ENCODE data around the gene FGF12. TPM values are rescaled to one million over a fixed set of nuclear protein-coding genes. Genes with fewer than 3 reads are reported as not detected.

FGF12 gene
- total and polyA plus RNA-seq, 2 of the 13 experiments (the other 11 are each of a cell fraction or from before 2014, with no cell fraction given), result 0.07 TPM; not detected in 1

- TF ChIP-seq SIX1 (CRISPR knock-in tag; IDR thresholded peaks at IDR 0.05; ENCODE audit: borderline replicate concordance) (no peak), AGO1 (IDR thresholded peaks at IDR 0.05; ENCODE audit: low read depth, low read length, poor library complexity, severe bottlenecking) (no peak), ZNF275 (CRISPR knock-in tag; IDR thresholded peaks at IDR 0.05; ENCODE audit: borderline replicate concordance) (no peak), SP5 (CRISPR knock-in tag; IDR thresholded peaks at IDR 0.05; ENCODE audit: borderline replicate concordance, low read depth) (no peak), ATF7 (IDR thresholded peaks at IDR 0.05) (no peak), ATF7 (CRISPR knock-in tag; IDR thresholded peaks at IDR 0.05) (no peak)
These were observed 149.5 kb downstream of the FGF12 start (continued) for GRCh38 chr3:192577811-192578210.

- intact Hi-C loops (cut with micrococcal nuclease; ENCODE audit: unreplicated experiment), result no loop called here
- FAIRE-seq (no peak), DNase-seq (ENCODE audit: low spot score) (no peak), ATAC-seq (no peak)
- no TSS peak for BruUV-seq (replicated peaks)
- Histone ChIP-seq H3K4me2 (ENCODE audit: low read depth, low read length) (no peak overlapping the region), H2AFZ (ENCODE audit: low read length) (no peak overlapping the region), H3K9ac (ENCODE audit: insufficient read depth, low read depth, low read length) (no peak overlapping the region), H3K27ac (ENCODE audit: extremely low read length, insufficient read depth, low read length) (no peak overlapping the region), H4K20me1 (ENCODE audit: insufficient read depth, low read length) (no peaks in the 10 kb centered on the region), H3K79me2 (ENCODE audit: insufficient read depth, low read length) (no peaks in the 10 kb centered on the region), H3K4me1 (ENCODE audit: insufficient read depth, low read length) (no peaks in the 10 kb centered on the region), H3K36me3 (replicated peaks in 1 of 2; ENCODE audit: control insufficient read depth in 1 of 2, insufficient read depth in 2 of 2, low read length in 2 of 2) (no peaks in the 10 kb centered on the region), H3K4me3 (replicated peaks in 1 of 3; ENCODE audit: insufficient read depth in 1 of 3, low read depth in 2 of 3, low read length in 3 of 3) (no peak overlapping the region), H3K27me3 (ENCODE audit: control insufficient read depth in 1 of 2, insufficient read depth in 2 of 2, low read length in 2 of 2) (no peaks in the 10 kb centered on the region), H3K9me3 (ENCODE audit: low read length) (no peaks in the 10 kb centered on the region)
- in situ Hi-C loops (cut with HindIII; ENCODE audit: extremely low pct_ligation_motif_present, low pct_unique_long_range_greater_than_20kb), result no loop called here
- ChIA-PET CTCF (ENCODE audit: low intra/inter-chr PET ratio, low total read pairs) (no interaction called here), POLR2A (no interaction called here)
- 0% methylated on average over 1 of the region's 1 CpG for WGBS (ENCODE audit: low lambda C conversion rate)
- TF ChIP-seq ZNF7 (CRISPR knock-in tag; IDR thresholded peaks at IDR 0.05) (no peak), ZNF512 (CRISPR knock-in tag; IDR thresholded peaks at IDR 0.05) (no peak), GPBP1L1 (CRISPR knock-in tag; IDR thresholded peaks at IDR 0.05) (no peak), ZNF296 (CRISPR knock-in tag; conservative IDR thresholded peaks at IDR 0.05) (no peak), ZNF674 (CRISPR knock-in tag; IDR thresholded peaks at IDR 0.05; ENCODE audit: low read depth) (no peak), ZNF441 (CRISPR knock-in tag; IDR thresholded peaks at IDR 0.05; ENCODE audit: borderline replicate concordance) (no peak), BATF2 (CRISPR knock-in tag; IDR thresholded peaks at IDR 0.05) (no peak), MIER3 (CRISPR knock-in tag; IDR thresholded peaks at IDR 0.05; ENCODE audit: borderline replicate concordance) (no peak), NR3C1 (CRISPR knock-in tag; IDR thresholded peaks at IDR 0.05) (no peak), ZNF446 (CRISPR knock-in tag; IDR thresholded peaks at IDR 0.05) (no peak), ZNF562 (CRISPR knock-in tag; IDR thresholded peaks at IDR 0.05; ENCODE audit: borderline replicate concordance) (no peak)
These were observed 150.1 kb downstream of the FGF12 start for GRCh38 chr3:192577271-192577670.

Data from HepG2 (cell line).